Activated CD4-positive, CD25-positive, alpha-beta regulatory T cell treated with anti-CD3 and anti-CD28 coated beads, Interleukin-2, amount 50 U/mL, for 16 hours (primary cell): ENCODE results near the gene RPL29.
"Not testable (repeated sequence)": the region's sequence is repeated elsewhere in the genome, so short reads cannot be mapped to it uniquely, and the experiment has no call there.

Source experiments
- DNase-seq: peaks from one replicate; pipeline ENCODE4 v3.0.0-alpha.2; 2020; ENCODE audit warnings: low read depth, low spot score

Gene RPL29

DNA sequence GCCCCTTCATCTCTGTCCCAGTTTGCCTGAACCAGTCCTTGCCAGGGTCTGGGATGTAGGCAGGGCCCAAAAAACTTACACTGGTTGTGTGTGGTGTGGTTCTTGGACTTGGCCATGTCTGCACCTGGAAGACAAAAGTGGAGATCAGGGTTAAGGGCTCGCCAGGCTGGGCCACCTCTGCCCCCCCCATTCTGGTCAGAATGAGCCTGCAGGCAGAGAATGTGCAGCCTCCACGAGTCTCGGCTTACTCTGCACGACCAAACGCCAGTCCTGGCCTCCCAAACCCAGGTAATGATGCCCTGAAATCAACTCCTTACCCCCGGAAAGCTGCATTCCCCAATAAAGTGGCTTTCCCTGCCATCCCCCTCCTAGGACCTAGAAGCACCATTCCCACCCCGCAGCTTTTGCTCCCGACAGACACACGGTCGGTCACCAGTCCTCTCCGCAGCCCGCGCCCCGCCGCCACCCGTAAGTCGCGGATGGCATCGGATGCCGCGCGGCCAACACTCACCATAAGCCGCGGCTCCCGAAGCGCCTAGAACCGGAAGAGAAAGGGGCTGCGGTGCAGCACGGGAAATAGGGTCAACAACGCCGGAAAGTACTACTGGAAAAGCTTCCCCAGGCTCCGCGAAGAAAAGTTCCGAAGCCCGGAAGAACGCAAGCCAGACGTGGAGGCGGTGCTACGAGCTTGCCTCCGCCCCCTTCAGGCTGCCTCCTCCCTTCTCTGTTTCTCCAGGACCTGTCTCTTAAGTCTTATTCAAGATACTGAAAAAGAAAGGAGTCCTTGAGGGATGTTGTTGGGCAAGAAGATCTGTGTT is at the start of gene RPL29:
TSS of gene RPL29 (minus strand) at position 550 of the 818 bp plus-strand sequence. CDS start at position 116, 434 bp downstream.
- peak; percentile 84 for DNase-seq

DNA sequence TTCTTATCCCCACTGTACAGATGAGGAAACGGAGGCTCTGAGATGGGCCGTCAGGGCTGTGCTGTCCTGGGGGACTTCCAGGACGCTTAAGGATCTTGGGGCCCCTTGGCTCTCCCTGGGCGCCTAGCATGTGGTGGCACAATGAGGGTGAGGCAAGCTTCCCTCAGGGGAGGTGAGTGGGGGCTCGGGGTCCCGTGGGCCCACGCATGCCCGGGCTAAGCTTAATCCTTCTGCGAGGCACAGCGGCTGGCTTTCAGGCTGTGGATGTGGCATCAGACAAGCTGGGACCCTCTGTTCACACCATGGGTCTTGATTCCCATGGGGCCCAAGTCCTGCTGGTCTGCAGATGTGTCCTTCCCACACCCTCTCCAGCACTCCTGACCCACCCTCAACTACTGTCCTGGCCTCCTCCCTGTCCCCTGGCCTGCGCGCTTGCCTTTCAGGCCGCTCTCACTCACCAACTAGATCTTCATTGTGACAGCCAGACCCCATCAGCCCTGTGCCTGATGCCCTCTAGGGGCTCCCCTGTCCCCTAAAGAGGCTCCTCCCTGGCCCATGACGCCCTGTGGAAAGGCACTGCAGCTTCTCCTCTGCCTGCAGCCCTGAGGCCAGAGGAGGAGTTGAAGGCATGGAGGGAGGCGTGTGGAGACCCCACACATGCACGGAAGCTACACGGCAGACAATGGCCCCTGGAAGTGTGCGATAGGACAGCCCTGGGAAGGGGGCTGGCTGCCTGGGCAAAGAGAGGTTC is 49.3 kb upstream of the RPL29 start:
- no peak for DNase-seq

- DNase-seq = no peak
Observed at GRCh38 chr3:52043750-52044149, 48.1 kb upstream of the RPL29 start.

DNA sequence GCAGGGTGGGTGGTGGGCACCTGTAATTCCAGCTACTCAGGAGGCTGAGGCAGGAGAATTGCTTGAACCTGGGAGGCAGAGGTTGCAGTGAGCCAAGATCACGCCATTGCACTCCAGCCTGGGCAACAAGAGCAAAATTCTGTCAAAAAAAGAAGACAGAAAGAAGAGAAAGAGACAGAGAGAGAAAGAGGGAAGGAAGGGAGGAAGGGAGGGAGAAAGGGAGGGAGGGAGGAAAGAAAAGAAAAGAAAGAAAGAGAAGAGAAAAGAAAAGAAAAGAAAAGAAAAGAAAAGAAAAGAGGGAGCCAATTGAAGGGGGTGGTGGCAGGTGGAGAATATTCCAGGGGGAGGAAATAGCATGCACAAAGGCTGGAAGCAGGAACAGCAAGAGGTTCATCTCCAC is 47.3 kb upstream of the RPL29 start:
- DNase-seq = not testable (repeated sequence)

DNA sequence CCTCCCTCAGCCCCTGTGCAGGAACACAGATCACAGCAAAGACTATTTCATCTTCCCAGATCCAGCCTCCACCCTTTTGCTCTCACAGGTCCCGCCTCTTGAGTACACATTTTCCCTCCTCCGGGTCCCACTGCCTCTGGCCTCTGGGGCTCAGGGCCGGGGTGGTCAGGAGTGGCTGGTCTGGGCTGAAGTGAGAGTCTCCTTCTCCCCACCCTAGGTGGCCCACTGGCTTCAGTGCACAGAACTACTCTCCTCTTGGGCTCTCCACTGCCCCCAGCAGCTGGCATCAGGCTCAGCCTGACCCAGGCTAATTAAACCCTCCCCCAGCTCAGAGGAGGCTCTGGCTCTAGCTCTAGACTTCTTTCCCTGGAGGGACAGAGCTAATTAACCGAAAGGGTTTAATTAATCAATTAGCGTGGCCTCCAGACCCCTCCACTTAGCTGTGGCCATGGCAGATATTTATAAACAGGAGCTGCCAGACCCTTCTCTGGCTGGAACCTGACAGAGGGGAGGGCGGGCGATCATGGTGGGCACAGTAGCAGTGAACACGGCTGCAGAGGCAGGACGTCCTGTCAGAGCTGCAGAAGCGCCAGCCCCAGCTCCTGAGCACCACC is 45.5 kb upstream of the RPL29 start:
- no peak for DNase-seq

- DNase-seq = no peak
Observed at GRCh38 chr3:52040600-52040999, 44.9 kb upstream of the RPL29 start.

DNA sequence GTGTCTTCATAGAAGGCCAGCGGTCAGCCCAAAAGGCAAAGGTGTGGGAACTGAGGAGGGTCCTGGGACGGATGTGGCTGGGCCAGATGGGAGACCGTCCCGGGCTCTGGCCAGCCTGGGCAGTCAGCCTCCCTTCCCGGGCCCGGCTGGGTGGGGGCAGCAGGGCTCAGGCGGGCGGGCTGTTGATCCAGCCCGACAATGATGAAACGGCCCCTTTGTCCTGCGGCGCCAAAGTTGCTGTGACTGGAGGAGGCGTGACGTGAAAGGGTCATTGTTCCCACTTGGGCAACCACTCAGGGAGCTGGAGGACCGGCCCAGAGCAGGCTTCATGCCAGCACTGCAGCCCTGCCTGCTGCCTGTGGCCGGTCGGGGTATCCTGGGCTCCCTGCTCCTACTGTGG is 44.2 kb upstream of the RPL29 start:
- no peak for DNase-seq

DNA sequence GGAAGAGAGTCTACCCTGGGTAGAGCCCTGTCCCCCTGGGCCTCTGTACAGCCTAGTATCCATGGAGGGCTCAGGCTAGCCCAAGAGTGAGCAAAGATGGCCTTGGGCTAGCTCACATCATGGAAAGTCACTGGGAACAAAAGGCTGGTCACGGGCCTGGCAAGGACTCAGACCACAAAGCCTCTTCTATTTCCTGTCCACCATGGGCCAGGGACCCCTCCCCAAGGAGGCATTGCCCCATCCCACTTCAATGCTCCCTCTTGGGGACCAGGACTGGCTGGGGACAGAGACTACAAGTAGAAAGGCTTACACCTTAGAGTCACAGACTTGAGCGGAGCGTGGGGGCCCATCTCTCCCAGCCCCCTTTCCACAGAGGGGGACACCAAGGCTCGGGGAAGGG is 43.7 kb upstream of the RPL29 start:
- DNase-seq = no peak

GRCh38 chr3:52038227-52038626 is 42.5 kb upstream of the RPL29 start:
- DNase-seq = no peak

- no peak for DNase-seq
Observed at GRCh38 chr3:52037291-52037690, 41.6 kb upstream of the RPL29 start.

DNA sequence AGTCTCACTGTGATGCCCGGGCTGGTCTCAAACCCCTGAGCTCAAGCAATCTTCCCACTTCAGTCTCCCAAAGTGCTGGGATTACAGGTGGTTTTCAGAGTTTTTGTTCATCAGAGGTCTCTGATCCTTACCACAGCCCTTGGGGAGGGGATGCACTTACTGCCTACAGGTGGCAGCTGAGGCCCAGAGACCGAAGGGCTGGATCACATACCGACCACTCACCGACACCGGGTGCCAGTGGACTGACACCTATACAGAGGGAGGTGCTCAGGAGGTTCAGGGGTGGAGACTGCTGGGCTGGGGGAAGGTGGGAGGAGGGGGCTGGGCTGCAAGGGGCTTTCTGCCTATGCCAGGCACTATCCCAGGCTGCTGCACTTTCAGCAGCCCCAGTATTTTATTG is 41.1 kb upstream of the RPL29 start:
- no peak for DNase-seq

GRCh38 chr3:52036222-52036694 is 40.6 kb upstream of the RPL29 start:
- no peak for DNase-seq

GRCh38 chr3:52034651-52035050 is 39.0 kb upstream of the RPL29 start:
- DNase-seq = no peak

DNA sequence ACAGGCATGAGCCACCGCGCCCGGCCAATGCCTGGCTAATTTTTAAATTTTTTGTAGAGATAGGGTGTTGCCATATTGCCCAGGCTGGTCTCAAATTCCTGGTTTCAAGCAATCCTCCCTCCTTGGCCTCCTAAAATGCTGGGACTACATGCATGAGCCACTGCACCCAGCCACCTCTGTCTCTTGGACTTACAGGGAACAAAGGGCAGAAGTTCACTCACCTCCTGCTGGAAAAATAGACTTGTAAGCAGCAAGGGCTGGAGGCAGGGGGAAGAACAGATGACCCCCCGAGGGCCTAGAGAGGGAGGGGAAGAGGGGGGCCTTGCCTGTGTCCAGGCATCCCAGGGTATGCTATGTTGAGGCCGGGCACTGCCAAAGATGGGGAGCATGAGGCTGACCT is 38.5 kb upstream of the RPL29 start:
- DNase-seq = no peak

GRCh38 chr3:52033748-52034147 is 38.1 kb upstream of the RPL29 start:
- not testable (repeated sequence) for DNase-seq

DNA sequence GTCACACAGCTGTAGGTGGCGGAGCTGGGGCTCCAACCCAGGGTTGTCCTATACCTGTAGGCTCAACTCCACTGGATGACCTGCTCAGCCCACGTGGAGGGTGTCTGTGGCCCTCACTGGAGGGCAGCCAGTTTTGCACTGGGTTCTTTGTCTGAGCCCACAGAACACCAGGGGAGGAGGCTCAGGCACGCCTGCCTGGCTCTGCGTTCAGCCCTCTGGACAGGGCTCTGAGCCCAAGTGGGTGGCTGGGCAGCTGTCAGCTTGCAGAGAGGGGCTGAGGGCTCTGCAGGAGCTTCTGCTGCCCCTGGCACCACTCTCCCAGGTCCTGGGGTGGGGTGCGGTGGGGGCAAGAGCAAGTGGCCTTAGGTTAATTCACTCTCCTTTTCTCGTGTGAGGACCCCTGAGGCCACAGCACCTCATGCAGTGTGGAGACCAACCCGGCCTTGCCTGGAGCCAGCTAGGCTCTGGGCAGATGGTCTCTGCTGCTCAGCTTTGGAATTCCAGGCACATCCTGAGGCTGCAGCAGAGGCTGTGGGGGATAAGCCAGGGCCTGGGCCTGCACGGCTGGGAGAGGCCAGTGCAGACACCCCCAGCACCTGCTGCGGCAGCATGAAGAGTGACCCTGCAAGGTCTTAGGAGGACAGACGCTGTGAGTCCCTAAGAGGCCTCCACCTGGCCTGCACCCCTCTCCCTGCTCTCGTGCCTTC is 37.2 kb upstream of the RPL29 start:
- DNase-seq = no peak

- no peak for DNase-seq
Observed at GRCh38 chr3:52031896-52032295, 36.2 kb upstream of the RPL29 start.

DNA sequence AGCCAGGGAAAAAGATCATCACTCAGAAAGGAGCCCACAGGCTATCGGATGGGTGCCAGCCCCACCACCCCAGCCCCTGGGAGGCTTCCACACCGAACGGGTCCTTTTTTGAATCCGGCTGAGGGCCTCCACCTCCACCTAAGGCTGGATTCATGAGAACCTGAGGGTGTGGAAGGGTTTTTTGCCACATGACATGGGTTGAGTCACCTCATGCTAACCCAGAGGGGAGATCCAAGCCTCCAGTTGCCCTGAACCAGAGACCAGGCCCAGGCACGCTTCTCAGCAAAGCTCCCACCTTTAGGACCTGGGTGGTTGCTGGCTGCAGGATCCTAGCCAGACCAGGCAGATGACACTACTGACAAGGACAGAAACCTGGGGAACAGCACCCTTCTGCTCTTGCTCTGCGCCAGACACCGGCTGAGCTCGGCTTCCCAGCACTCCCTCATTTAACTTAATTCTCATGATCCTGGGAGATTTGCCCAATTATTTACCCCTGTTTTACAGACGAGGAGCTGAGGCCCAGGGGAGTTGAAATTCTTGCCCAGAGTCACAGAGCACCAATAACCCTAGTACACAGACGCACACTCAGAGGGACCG is 35.1 kb upstream of the RPL29 start:
- no peak for DNase-seq

DNA sequence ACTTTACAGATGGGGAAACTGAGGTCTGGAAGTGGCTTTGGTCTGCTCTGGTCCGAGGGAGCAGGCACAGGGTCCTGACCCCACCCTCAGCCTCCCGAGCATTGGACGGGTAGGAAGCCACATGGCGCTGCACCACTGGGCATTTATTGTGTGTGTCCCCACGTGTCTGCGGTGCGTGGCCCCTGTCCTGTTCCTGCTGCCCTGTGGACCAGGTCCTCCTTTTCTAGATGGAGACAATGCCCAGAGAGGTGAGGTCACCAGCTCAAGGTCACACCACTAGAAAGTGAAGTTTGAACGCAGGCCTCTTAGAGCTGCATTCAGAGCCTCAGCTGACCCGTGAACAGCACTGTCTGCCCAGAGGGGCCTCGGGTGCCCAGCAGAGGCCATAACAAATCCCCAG is 33.8 kb upstream of the RPL29 start:
- DNase-seq = no peak

GRCh38 chr3:52029053-52029452 is 33.4 kb upstream of the RPL29 start:
- DNase-seq = no peak

DNA sequence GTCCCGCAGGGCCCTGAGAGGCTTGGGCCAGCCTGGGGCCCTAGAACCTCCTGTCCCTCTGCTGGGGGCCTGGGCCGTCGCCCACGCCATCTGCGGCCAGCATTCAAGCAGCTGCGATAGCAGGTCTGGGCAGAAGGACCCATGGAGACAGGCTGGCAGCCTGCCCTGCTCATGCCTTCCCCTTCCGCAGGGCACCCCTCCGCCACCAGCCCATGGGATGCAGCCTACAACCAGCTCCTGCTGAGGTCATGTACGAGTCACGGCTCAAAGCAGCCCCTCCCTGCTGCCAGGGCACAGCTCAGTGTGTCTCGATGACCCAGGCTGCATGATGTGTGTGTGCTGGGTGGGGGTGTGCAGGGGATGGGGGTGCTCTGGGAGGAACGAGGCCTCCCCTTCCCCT is 32.9 kb upstream of the RPL29 start:
- no peak for DNase-seq
